ENCODE measurements around the gene GPA33. TPM values are rescaled to one million over a fixed set of nuclear protein-coding genes. Genes with fewer than 3 reads are reported as not detected.

GPA33 gene
- total RNA-seq, 1 donor from 2014 or later, result 0.10 TPM

DNA sequence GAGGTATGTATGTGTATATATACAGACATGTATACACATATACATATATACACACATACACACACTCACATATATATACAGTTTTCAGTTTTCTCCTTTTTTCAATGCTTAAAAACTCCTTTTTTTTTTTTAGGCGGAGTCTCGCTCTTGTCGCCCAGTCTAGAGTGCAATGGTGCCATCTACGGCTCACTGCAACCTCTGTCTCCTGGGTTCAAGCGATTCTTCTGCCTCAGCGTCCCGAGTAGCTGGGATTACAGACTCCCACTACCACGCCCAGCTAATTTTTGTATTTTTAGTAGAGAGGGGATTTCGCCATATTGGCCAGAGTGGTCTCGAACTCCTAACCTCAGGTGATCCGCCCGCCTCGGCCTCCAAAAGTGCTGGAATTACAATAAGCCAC is 30.7 kb upstream of the GPA33 start:
- H3K36me3 Mint-ChIP-seq (ENCODE audit: low read depth, unreplicated experiment), result peaks cover 6% of the 10 kb centered on the region
- H3K27me3 Mint-ChIP-seq (ENCODE audit: unreplicated experiment), result peaks cover 5% of the 10 kb centered on the region
- peaks cover 14% of the 10 kb centered on the region for H3K4me1 Mint-ChIP-seq (ENCODE audit: unreplicated experiment)
- H3K4me3 Mint-ChIP-seq (ENCODE audit: unreplicated experiment), result no peak overlapping the region
- no peaks in the 10 kb centered on the region for H3K9me3 Mint-ChIP-seq (ENCODE audit: unreplicated experiment)
- TF ChIP-seq, protein P1, sequence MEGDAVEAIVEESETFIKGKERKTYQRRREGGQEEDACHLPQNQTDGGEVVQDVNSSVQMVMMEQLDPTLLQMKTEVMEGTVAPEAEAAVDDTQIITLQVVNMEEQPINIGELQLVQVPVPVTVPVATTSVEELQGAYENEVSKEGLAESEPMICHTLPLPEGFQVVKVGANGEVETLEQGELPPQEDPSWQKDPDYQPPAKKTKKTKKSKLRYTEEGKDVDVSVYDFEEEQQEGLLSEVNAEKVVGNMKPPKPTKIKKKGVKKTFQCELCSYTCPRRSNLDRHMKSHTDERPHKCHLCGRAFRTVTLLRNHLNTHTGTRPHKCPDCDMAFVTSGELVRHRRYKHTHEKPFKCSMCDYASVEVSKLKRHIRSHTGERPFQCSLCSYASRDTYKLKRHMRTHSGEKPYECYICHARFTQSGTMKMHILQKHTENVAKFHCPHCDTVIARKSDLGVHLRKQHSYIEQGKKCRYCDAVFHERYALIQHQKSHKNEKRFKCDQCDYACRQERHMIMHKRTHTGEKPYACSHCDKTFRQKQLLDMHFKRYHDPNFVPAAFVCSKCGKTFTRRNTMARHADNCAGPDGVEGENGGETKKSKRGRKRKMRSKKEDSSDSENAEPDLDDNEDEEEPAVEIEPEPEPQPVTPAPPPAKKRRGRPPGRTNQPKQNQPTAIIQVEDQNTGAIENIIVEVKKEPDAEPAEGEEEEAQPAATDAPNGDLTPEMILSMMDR (IDR thresholded peaks at IDR 0.05; ENCODE audit: unreplicated experiment), result no peak
- no peak overlapping the region for H3K27ac Mint-ChIP-seq (ENCODE audit: unreplicated experiment)
- no peak for DNase-seq (ENCODE audit: low spot score)

DNA sequence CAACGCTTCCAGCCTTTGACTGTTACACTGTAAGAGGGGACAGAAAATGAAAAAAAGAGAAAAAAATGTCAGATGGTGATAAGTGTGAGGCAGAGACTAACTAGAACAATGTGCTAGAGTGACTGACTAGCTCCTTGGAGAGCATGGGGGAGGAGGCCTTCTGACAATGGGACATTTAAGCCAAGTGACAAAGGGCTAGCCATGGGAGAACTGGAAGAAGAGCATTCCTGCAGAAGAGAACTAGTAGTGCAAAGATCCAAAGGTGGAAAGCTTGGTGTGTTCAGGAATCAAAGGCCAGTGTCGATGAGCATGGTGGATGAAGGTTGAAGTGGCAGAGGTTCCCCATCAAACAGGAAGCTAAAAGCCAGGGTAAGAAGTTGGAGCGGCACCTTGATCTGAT is 29.5 kb upstream of the GPA33 start:
- H3K27ac Mint-ChIP-seq (ENCODE audit: unreplicated experiment), result no peak overlapping the region
- no peak overlapping the region for H3K4me3 Mint-ChIP-seq (ENCODE audit: unreplicated experiment)
- peaks cover 12% of the 10 kb centered on the region for H3K4me1 Mint-ChIP-seq (ENCODE audit: unreplicated experiment)
- no peaks in the 10 kb centered on the region for H3K27me3 Mint-ChIP-seq (ENCODE audit: unreplicated experiment)
- no peaks in the 10 kb centered on the region for H3K9me3 Mint-ChIP-seq (ENCODE audit: unreplicated experiment)
- no peaks in the 10 kb centered on the region for H3K36me3 Mint-ChIP-seq (ENCODE audit: low read depth, unreplicated experiment)
- TF ChIP-seq, protein P1 (IDR thresholded peaks at IDR 0.05; ENCODE audit: unreplicated experiment), result no peak
- DNase-seq (ENCODE audit: low spot score), result no peak

DNA sequence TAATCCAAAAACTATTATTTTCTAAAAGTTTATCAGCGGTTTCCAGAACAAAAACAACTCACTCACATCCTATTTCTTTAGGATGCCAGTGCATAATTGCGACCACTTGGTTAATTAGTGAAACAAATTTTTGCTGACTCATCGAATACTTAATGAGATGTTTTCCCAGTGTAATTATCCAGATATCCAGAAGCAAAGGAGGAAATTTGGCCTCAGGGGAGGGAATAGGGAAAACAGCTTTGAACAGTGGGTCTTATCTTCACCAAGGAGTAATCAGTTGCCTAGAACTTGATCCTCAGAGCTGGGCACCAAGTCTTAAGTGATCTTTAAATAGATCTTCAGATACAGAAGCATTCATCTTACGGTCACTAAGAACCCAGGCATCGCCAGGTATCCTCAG is 28.0 kb upstream of the GPA33 start:
- H3K27ac Mint-ChIP-seq (ENCODE audit: unreplicated experiment), result no peak overlapping the region
- peaks cover 12% of the 10 kb centered on the region for H3K4me1 Mint-ChIP-seq (ENCODE audit: unreplicated experiment)
- H3K9me3 Mint-ChIP-seq (ENCODE audit: unreplicated experiment), result no peaks in the 10 kb centered on the region
- H3K36me3 Mint-ChIP-seq (ENCODE audit: low read depth, unreplicated experiment), result no peaks in the 10 kb centered on the region
- H3K27me3 Mint-ChIP-seq (ENCODE audit: unreplicated experiment), result no peaks in the 10 kb centered on the region
- no peak for DNase-seq (ENCODE audit: low spot score)
- no peak overlapping the region for H3K4me3 Mint-ChIP-seq (ENCODE audit: unreplicated experiment)
- TF ChIP-seq, protein P1 (IDR thresholded peaks at IDR 0.05; ENCODE audit: unreplicated experiment), result no peak

DNA sequence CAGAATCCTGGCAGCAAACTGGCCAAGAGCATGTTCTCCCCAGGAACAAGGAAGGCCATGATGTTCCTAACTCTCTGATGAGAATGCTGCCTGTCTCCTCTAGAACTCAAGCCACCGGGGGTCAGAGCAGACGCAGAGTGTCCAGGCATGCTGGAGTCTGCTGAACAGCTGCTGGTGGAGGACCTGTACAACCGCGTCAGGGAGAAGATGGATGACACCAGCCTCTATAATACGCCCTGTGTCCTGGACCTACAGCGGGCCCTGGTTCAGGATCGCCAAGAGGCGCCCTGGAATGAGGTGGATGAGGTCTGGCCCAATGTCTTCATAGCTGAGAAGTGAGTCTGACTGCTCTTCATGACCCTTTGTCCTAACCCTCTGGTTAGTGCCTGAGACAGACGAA is 27.0 kb upstream of the GPA33 start:
- TF ChIP-seq, protein P1 (IDR thresholded peaks at IDR 0.05; ENCODE audit: unreplicated experiment), result no peak
- no peak overlapping the region for H3K27ac Mint-ChIP-seq (ENCODE audit: unreplicated experiment)
- no peaks in the 10 kb centered on the region for H3K9me3 Mint-ChIP-seq (ENCODE audit: unreplicated experiment)
- H3K4me1 Mint-ChIP-seq (ENCODE audit: unreplicated experiment), result peaks cover 12% of the 10 kb centered on the region
- no peak for DNase-seq (ENCODE audit: low spot score)
- H3K36me3 Mint-ChIP-seq (ENCODE audit: low read depth, unreplicated experiment), result no peaks in the 10 kb centered on the region
- H3K27me3 Mint-ChIP-seq (ENCODE audit: unreplicated experiment), result no peaks in the 10 kb centered on the region
- H3K4me3 Mint-ChIP-seq (ENCODE audit: unreplicated experiment), result no peak overlapping the region

DNA sequence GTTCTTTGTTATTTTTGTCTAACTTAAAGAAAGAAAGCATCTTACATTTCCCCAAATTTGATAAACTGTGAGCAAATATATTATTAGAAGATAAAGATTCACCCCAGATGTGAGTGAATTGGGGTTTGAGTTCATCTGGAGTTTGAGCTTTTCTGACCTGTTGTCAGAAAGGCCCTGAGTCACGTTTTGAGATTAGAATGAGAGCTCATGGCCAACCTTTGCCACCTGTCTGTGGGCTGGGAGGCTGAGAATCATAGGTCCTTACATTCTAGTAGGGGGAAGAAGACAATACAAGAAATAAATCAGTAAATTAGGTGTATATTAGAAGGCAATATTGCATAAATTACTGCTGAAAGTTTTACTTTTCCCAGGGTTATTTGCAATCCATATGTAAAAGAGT is 26.0 kb upstream of the GPA33 start:
- Mint-ChIP-seq H3K4me1 (ENCODE audit: unreplicated experiment) (peaks cover 10% of the 10 kb centered on the region), H3K36me3 (ENCODE audit: low read depth, unreplicated experiment) (no peaks in the 10 kb centered on the region), H3K27ac (ENCODE audit: unreplicated experiment) (no peak overlapping the region), H3K27me3 (ENCODE audit: unreplicated experiment) (no peaks in the 10 kb centered on the region), H3K4me3 (ENCODE audit: unreplicated experiment) (no peak overlapping the region), H3K9me3 (ENCODE audit: unreplicated experiment) (no peaks in the 10 kb centered on the region)
- TF ChIP-seq, protein P1 (IDR thresholded peaks at IDR 0.05; ENCODE audit: unreplicated experiment), result no peak
- DNase-seq (ENCODE audit: low spot score), result no peak

Measured in endothelial cell (in vitro differentiated cells).